WTC11 (cell line): ENCODE results near the gene NADK2. TPM values are rescaled to one million over a fixed set of nuclear protein-coding genes. Genes with fewer than 3 reads are reported as not detected.

Experiments
- CREM ChIP-seq: sonication (generic); formaldehyde crosslinking; IDR thresholded peaks from 2 replicates; pipeline ENCODE4 v1.8.1; 2022; ENCODE audit warnings: mild to moderate bottlenecking, missing genetic modification reagents, moderate library complexity
- ELF4 ChIP-seq: sonication (generic); formaldehyde crosslinking; IDR thresholded peaks from 2 replicates; pipeline ENCODE4 v1.8.1; 2022; ENCODE audit warnings: low read depth, mild to moderate bottlenecking, moderate library complexity, missing genetic modification reagents
- FOXP1 ChIP-seq: sonication (generic); formaldehyde crosslinking; IDR thresholded peaks from 2 replicates; pipeline ENCODE4 v1.8.0; 2022; ENCODE audit warnings: missing genetic modification reagents, mild to moderate bottlenecking, moderate library complexity, borderline replicate concordance
- GABPB1 ChIP-seq: sonication (generic); formaldehyde crosslinking; IDR thresholded peaks from 2 replicates; pipeline ENCODE4 v1.8.1; 2023; ENCODE audit warnings: mild to moderate bottlenecking, missing genetic modification reagents
- GRHL2 ChIP-seq: fragments of 250-450 bp; sonication (Bioruptor Pico); IDR thresholded peaks from 2 replicates; pipeline ENCODE4 v1.8.0; 2022; ENCODE audit warnings: mild to moderate bottlenecking, moderate library complexity; ENCODE audit not compliant: insufficient replicate concordance, severe bottlenecking
- GTF2I ChIP-seq: fragments of 250-450 bp; sonication (Bioruptor Pico); conservative IDR thresholded peaks from 2 replicates; pipeline ENCODE4 v1.4.0; 2021; ENCODE audit warnings: mild to moderate bottlenecking
- JAZF1 ChIP-seq: fragments of 250-450 bp; sonication (Bioruptor Pico); IDR thresholded peaks from 2 replicates; pipeline ENCODE4 v1.9.0; 2021; ENCODE audit warnings: moderate library complexity, mild to moderate bottlenecking, inconsistent platforms
- JUN ChIP-seq: sonication (generic); formaldehyde crosslinking; IDR thresholded peaks from 2 replicates; pipeline ENCODE4 v1.8.0; 2023; ENCODE audit warnings: mild to moderate bottlenecking, missing genetic modification reagents
- MYBL2 ChIP-seq: sonication (generic); formaldehyde crosslinking; IDR thresholded peaks from 2 replicates; pipeline ENCODE4 v1.8.1; 2023; ENCODE audit warnings: mild to moderate bottlenecking, moderate library complexity, missing genetic modification reagents
- NFE2L1 ChIP-seq: sonication (generic); formaldehyde crosslinking; IDR thresholded peaks from 2 replicates; pipeline ENCODE4 v1.8.1; 2023; ENCODE audit warnings: missing genetic modification reagents
- NR3C1 ChIP-seq: sonication (generic); formaldehyde crosslinking; conservative IDR thresholded peaks from 2 replicates; pipeline ENCODE4 v1.8.1; 2023; ENCODE audit warnings: low read depth, mild to moderate bottlenecking, missing genetic modification reagents
- OVOL2 ChIP-seq: fragments of 250-450 bp; sonication (Bioruptor Pico); IDR thresholded peaks from 2 replicates; pipeline ENCODE4 v1.9.0; 2021; ENCODE audit warnings: mild to moderate bottlenecking, borderline replicate concordance
- TP53 ChIP-seq: sonication (generic); formaldehyde crosslinking; IDR thresholded peaks from 2 replicates; pipeline ENCODE4 v1.8.1; 2023; ENCODE audit warnings: mild to moderate bottlenecking, missing genetic modification reagents
- ZNF219 ChIP-seq: sonication (generic); formaldehyde crosslinking; IDR thresholded peaks from 2 replicates; pipeline ENCODE4 v1.8.0; 2023; ENCODE audit warnings: missing genetic modification reagents, mild to moderate bottlenecking, borderline replicate concordance
- ZNF263 ChIP-seq: sonication (generic); formaldehyde crosslinking; IDR thresholded peaks from 2 replicates; pipeline ENCODE4 v1.8.1; 2022; ENCODE audit warnings: low read depth, mild to moderate bottlenecking, moderate library complexity, missing genetic modification reagents
- ZNF396 ChIP-seq: fragments of 250-450 bp; sonication (Bioruptor Pico); IDR thresholded peaks from 2 replicates; pipeline ENCODE4 v1.8.0; 2021; ENCODE audit warnings: mild to moderate bottlenecking, moderate library complexity, borderline replicate concordance
- ZNF416 ChIP-seq: fragments of 250-450 bp; sonication (Bioruptor Pico); IDR thresholded peaks from 2 replicates; pipeline ENCODE4 v1.9.0; 2021; ENCODE audit warnings: mild to moderate bottlenecking, inconsistent platforms
- ZNF671 ChIP-seq: fragments of 250-450 bp; sonication (Bioruptor Pico); IDR thresholded peaks from 2 replicates; pipeline ENCODE4 v1.8.0; 2021; ENCODE audit warnings: mild to moderate bottlenecking
- total RNA-seq: library from RNA; stranded (reverse); gene quantifications from 3 replicates; pipeline ENCODE4 v1.2.3, GENCODE V29; 2021
- TF ChIP-seq, protein P1 (sequence below): fragments of 200-600 bp; IDR thresholded peaks from 2 replicates; pipeline ENCODE4 v1.8.0; 2022; ENCODE audit warnings: antibody characterized with exemption
- TF ChIP-seq, protein P2 (sequence below): sonication (generic); formaldehyde crosslinking; IDR thresholded peaks from 2 replicates; pipeline ENCODE4 v1.8.1; 2022; ENCODE audit warnings: mild to moderate bottlenecking, moderate library complexity, missing genetic modification reagents
- TF ChIP-seq, protein P3 (sequence below): sonication (generic); formaldehyde crosslinking; IDR thresholded peaks from 2 replicates; pipeline ENCODE4 v1.8.0; 2022; ENCODE audit warnings: mild to moderate bottlenecking, missing genetic modification reagents
- TF ChIP-seq, protein P4 (sequence below): sonication (generic); formaldehyde crosslinking; IDR thresholded peaks from 2 replicates; pipeline ENCODE4 v1.8.1; 2023; ENCODE audit warnings: mild to moderate bottlenecking, missing genetic modification reagents, moderate library complexity
- TF ChIP-seq, protein P5 (sequence below): fragments of 250-450 bp; sonication (Bioruptor Pico); IDR thresholded peaks from 2 replicates; pipeline ENCODE4 v1.9.0; 2021; ENCODE audit warnings: mild to moderate bottlenecking
- TF ChIP-seq, protein P6 (sequence below): sonication (generic); formaldehyde crosslinking; IDR thresholded peaks from 2 replicates; pipeline ENCODE4 v1.8.1; 2023; ENCODE audit warnings: mild to moderate bottlenecking, missing genetic modification reagents
- TF ChIP-seq, protein P7 (sequence below): fragments of 250-450 bp; sonication (Bioruptor Pico); IDR thresholded peaks from 2 replicates; pipeline ENCODE4 v2.1.2; 2022; ENCODE audit warnings: mild to moderate bottlenecking, moderate library complexity
- TF ChIP-seq, protein P8 (sequence below): sonication (generic); formaldehyde crosslinking; IDR thresholded peaks from 2 replicates; pipeline ENCODE4 v1.8.0; 2023; ENCODE audit warnings: missing genetic modification reagents, mild to moderate bottlenecking, borderline replicate concordance

NADK2 gene
- total RNA-seq, 1 experiment from 2014 or later, result 11.7 TPM

DNA sequence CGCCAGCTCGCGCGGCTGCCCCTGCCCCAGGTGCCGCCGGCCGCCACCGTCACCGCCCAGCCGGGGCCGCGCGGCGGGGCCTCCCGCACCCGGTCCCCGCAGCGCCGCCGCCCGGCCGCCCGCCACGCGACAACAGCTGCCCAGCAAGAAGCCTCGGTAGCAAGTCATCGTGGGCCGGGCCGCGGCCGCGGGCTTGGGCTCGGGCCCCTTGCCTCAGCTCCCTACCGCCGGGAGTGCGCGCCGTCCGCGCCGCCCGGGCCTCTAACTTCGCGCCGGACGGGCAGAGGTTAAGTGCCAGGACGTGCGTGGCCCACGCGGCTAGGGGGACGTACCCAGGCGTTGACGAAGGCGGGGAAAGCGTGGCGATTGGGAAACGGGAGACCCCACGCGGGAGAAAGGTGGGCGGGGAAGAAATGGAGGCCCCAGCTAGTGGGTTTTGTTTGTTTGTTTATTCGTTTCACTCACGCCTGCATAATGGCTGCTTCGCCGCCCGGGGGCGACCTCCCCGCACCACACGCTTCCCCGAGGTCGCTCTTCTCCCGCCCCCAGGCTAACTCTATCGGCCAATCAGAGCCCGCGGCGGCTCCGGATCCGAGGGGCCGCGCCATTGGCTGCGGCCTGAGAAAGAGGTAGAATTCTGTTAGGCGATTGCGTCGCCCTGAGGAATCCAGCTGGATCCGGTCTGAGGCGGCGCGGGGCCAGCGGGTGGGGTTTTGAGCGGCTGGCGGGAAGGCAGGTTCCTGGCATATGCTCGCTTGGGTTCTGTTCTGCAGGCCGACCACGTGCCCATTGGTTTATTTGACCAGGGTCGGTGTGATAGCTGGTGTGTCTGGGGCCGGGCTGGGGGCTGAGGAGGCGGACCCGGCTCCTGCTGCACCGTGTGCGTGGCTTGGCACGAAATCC is at the start of gene NADK2 (continued):
- TF ChIP-seq, protein P1, sequence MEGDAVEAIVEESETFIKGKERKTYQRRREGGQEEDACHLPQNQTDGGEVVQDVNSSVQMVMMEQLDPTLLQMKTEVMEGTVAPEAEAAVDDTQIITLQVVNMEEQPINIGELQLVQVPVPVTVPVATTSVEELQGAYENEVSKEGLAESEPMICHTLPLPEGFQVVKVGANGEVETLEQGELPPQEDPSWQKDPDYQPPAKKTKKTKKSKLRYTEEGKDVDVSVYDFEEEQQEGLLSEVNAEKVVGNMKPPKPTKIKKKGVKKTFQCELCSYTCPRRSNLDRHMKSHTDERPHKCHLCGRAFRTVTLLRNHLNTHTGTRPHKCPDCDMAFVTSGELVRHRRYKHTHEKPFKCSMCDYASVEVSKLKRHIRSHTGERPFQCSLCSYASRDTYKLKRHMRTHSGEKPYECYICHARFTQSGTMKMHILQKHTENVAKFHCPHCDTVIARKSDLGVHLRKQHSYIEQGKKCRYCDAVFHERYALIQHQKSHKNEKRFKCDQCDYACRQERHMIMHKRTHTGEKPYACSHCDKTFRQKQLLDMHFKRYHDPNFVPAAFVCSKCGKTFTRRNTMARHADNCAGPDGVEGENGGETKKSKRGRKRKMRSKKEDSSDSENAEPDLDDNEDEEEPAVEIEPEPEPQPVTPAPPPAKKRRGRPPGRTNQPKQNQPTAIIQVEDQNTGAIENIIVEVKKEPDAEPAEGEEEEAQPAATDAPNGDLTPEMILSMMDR, result peak; percentile 51
- TF ChIP-seq, protein P2, sequence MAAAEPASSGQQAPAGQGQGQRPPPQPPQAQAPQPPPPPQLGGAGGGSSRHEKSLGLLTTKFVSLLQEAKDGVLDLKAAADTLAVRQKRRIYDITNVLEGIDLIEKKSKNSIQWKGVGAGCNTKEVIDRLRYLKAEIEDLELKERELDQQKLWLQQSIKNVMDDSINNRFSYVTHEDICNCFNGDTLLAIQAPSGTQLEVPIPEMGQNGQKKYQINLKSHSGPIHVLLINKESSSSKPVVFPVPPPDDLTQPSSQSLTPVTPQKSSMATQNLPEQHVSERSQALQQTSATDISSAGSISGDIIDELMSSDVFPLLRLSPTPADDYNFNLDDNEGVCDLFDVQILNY (CRISPR knock-in tag), result peak; percentile 94
- TF ChIP-seq, protein P3, sequence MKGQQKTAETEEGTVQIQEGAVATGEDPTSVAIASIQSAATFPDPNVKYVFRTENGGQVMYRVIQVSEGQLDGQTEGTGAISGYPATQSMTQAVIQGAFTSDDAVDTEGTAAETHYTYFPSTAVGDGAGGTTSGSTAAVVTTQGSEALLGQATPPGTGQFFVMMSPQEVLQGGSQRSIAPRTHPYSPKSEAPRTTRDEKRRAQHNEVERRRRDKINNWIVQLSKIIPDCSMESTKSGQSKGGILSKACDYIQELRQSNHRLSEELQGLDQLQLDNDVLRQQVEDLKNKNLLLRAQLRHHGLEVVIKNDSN (CRISPR knock-in tag), result peak; percentile 83
- TF ChIP-seq, protein P4, sequence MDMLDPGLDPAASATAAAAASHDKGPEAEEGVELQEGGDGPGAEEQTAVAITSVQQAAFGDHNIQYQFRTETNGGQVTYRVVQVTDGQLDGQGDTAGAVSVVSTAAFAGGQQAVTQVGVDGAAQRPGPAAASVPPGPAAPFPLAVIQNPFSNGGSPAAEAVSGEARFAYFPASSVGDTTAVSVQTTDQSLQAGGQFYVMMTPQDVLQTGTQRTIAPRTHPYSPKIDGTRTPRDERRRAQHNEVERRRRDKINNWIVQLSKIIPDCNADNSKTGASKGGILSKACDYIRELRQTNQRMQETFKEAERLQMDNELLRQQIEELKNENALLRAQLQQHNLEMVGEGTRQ (CRISPR knock-in tag), result peak; percentile 74
- no peak for TF ChIP-seq GTF2I (CRISPR knock-in tag)
- TF ChIP-seq NFE2L1 (CRISPR knock-in tag), result peak; percentile 95; the same call in 1 of the 2 replicates
- no peak for TF ChIP-seq ZNF396 (CRISPR knock-in tag)
- no peak for TF ChIP-seq ZNF671 (CRISPR knock-in tag)
- no peak for TF ChIP-seq ELF4 (CRISPR knock-in tag)
- TF ChIP-seq JAZF1 (CRISPR knock-in tag), result no peak
- no peak for TF ChIP-seq NR3C1
- TF ChIP-seq FOXP1 (CRISPR knock-in tag), result peak; percentile 97
- TF ChIP-seq ZNF219, result no peak
- TF ChIP-seq, protein P5, sequence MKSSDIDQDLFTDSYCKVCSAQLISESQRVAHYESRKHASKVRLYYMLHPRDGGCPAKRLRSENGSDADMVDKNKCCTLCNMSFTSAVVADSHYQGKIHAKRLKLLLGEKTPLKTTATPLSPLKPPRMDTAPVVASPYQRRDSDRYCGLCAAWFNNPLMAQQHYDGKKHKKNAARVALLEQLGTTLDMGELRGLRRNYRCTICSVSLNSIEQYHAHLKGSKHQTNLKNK (CRISPR knock-in tag), result no peak
- peak; percentile 90 for TF ChIP-seq MYBL2
- no peak for TF ChIP-seq GRHL2 (CRISPR knock-in tag)
- peak; percentile 72 for TF ChIP-seq GABPB1 (CRISPR knock-in tag)
- TF ChIP-seq, protein P6, sequence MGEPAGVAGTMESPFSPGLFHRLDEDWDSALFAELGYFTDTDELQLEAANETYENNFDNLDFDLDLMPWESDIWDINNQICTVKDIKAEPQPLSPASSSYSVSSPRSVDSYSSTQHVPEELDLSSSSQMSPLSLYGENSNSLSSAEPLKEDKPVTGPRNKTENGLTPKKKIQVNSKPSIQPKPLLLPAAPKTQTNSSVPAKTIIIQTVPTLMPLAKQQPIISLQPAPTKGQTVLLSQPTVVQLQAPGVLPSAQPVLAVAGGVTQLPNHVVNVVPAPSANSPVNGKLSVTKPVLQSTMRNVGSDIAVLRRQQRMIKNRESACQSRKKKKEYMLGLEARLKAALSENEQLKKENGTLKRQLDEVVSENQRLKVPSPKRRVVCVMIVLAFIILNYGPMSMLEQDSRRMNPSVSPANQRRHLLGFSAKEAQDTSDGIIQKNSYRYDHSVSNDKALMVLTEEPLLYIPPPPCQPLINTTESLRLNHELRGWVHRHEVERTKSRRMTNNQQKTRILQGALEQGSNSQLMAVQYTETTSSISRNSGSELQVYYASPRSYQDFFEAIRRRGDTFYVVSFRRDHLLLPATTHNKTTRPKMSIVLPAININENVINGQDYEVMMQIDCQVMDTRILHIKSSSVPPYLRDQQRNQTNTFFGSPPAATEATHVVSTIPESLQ, result 0 out of 2 replicates have a peak, but pooled peaks have one; percentile 72
- TF ChIP-seq ZNF416 (CRISPR knock-in tag), result no peak
- TF ChIP-seq CREM (CRISPR knock-in tag), result no peak; the same call in 1 of the 2 replicates
- TF ChIP-seq OVOL2 (CRISPR knock-in tag), result no peak
- TF ChIP-seq, protein P7, sequence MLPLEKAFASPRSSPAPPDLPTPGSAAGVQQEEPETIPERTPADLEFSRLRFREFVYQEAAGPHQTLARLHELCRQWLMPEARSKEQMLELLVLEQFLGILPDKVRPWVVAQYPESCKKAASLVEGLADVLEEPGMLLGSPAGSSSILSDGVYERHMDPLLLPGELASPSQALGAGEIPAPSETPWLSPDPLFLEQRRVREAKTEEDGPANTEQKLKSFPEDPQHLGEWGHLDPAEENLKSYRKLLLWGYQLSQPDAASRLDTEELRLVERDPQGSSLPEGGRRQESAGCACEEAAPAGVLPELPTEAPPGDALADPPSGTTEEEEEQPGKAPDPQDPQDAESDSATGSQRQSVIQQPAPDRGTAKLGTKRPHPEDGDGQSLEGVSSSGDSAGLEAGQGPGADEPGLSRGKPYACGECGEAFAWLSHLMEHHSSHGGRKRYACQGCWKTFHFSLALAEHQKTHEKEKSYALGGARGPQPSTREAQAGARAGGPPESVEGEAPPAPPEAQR (CRISPR knock-in tag), result no peak
- TF ChIP-seq ZNF263 (CRISPR knock-in tag), result 0 out of 2 replicates have a peak, but pooled peaks have one; percentile 31
- 0 out of 2 replicates have a peak, but pooled peaks have one; percentile 71 for TF ChIP-seq TP53 (CRISPR knock-in tag)
- TF ChIP-seq, protein P8, sequence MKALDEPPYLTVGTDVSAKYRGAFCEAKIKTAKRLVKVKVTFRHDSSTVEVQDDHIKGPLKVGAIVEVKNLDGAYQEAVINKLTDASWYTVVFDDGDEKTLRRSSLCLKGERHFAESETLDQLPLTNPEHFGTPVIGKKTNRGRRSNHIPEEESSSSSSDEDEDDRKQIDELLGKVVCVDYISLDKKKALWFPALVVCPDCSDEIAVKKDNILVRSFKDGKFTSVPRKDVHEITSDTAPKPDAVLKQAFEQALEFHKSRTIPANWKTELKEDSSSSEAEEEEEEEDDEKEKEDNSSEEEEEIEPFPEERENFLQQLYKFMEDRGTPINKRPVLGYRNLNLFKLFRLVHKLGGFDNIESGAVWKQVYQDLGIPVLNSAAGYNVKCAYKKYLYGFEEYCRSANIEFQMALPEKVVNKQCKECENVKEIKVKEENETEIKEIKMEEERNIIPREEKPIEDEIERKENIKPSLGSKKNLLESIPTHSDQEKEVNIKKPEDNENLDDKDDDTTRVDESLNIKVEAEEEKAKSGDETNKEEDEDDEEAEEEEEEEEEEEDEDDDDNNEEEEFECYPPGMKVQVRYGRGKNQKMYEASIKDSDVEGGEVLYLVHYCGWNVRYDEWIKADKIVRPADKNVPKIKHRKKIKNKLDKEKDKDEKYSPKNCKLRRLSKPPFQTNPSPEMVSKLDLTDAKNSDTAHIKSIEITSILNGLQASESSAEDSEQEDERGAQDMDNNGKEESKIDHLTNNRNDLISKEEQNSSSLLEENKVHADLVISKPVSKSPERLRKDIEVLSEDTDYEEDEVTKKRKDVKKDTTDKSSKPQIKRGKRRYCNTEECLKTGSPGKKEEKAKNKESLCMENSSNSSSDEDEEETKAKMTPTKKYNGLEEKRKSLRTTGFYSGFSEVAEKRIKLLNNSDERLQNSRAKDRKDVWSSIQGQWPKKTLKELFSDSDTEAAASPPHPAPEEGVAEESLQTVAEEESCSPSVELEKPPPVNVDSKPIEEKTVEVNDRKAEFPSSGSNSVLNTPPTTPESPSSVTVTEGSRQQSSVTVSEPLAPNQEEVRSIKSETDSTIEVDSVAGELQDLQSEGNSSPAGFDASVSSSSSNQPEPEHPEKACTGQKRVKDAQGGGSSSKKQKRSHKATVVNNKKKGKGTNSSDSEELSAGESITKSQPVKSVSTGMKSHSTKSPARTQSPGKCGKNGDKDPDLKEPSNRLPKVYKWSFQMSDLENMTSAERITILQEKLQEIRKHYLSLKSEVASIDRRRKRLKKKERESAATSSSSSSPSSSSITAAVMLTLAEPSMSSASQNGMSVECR, result peak; percentile 87
- peak; percentile 91 for TF ChIP-seq JUN (CRISPR knock-in tag)
